AG20443 (cell line): ENCODE data around the gene CLN5.
A peak's percentile ranks its signal among the peaks of the same experiment; 100 is the strongest.
"Not testable (repeated sequence)": the region's sequence is repeated elsewhere in the genome, so short reads cannot be mapped to it uniquely, and the experiment has no call there.

Experiments used
- DNase-seq: peaks from one replicate; pipeline ENCODE4 v3.0.0; 2012; ENCODE audit warnings: low spot score, mixed read lengths

The CLN5 gene

GRCh38 chr13:76991796-76992547 lies at the start of gene CLN5:
TSS of gene CLN5 (plus strand) at chr13:76992081. CDS start at chr13:76992099, 18 bp downstream.
- DNase-seq: peak; percentile 99

GRCh38 chr13:76942363-76942762 lies 49.5 kb upstream of the CLN5 start:
- no peak for DNase-seq

GRCh38 chr13:76943646-76944045 lies 48.2 kb upstream of the CLN5 start:
- no peak for DNase-seq

DNA sequence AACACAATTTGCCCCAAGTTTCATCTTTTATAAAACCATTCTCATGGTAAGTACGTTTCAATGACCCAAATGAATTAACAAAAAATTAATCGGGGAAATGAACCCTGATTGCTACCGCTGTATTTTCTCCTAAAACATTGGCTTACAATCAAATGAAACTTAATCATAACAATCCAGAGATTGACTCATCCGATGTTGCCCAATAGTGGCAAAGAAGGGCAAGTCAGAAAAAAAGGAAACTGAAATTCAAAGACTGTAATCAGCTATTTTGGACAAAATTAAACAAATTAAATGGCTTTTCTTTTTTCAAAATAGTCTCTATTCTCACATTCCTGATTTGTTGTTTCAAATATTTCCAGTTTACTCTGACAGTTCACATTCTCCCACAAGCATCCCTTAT lies 47.4 kb upstream of the CLN5 start:
- DNase-seq: peak; percentile 61

DNA sequence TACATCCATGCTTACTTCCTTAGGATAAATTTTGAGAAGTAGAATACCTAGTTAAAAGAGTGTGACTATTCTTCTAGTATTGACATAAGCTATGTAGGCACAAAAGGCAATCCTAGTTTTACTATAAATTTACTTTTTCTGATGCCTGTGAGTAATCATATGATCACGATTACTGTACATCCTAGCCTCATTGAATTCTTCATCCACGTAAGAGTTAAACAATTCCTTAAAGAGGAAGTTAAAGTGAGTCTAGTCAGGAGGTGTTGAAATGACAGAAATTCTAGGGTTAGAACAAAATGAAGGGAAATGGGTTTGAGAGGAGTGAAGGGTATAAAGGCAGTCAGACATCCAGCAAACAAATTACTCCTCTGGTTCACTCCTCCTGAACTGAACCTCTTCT lies 43.7 kb upstream of the CLN5 start, which contains the start of gene ACOD1:
Gene ACOD1 (plus strand): TSS at position 363 of the 400 bp plus-strand sequence. CDS start 48 bp downstream, outside the sequence.
- DNase-seq: no peak

- DNase-seq: no peak
These were observed 41.8 kb upstream of the CLN5 start for GRCh38 chr13:76950101-76950500.

DNA sequence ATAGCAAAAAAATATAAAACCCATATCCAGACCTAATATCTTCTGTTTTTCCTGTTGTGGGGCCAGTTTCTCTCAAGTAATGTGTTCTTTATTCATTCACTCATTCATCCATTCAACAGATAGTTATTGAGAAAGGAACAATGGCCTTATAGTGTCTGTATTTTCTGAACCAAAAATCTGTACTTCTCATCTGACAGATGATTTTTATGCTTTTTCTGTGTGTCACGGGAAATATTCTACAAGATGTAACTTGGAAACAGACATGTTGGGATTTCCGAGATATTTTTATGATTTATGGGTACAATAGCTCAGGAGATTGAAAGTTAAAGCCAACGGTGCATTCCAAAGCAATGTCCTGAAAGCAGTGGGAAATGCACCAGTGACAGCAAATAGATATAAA lies 37.9 kb upstream of the CLN5 start:
- DNase-seq: no peak

DNA sequence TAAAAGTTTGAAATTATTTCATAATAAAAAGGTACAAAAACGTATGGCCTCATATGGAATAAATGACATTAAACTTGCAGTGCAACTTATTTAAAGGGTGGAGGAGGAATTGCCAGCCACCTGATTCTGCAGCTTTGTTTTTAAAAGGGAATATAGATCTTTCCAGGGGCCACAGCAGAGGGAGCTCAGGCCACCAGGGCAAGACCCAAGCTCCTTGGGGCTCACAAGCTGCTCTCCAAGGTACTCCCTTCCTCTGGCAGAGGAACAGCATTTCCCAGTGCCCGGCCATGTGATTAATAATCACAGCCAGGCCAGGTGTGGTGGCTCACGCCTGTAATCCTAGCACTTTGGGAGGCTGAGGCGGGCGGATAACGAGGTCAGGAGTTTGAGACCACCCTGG lies 37.3 kb upstream of the CLN5 start:
- DNase-seq: no peak

DNA sequence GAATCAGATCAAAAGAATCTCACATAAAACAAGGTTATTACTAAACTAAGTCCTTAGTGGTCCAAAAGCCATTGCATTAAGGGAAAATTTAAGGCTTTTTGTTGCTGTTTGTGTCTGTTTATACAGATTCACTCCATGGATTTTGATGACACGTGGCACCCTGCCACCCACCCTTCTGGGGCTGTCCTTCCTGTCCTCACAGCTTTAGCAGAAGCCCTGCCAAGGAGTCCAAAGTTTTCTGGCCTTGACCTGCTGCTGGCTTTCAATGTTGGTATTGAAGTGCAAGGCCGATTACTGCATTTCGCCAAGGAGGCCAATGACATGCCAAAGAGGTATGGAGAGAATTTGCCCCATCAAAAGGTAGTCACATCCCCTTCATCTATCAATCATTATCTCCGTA lies 36.7 kb upstream of the CLN5 start:
- no peak for DNase-seq

DNA sequence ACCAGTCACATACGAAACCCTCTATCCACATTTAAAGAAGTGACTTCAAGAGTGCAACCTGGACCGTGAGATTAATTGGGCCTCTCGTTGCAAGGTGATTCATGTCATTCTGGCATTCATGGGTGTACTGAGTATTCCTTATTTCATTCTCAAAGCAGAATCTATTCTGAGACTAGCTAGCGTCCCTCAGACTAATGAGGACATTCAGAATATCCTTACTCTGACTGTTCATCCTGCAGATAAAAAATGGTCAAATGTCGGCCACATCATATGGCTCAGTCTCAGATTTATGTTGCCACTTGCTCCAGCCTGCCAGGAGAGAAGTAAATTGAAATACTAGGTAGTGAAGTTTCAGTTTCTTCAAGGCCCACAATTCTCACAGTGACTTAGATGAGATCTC lies 36.2 kb upstream of the CLN5 start:
- DNase-seq: no peak

GRCh38 chr13:76958841-76959432 lies 32.9 kb upstream of the CLN5 start:
- DNase-seq: no peak

- not testable (repeated sequence) for DNase-seq
These were observed 32.1 kb upstream of the CLN5 start for GRCh38 chr13:76959734-76960133.

DNA sequence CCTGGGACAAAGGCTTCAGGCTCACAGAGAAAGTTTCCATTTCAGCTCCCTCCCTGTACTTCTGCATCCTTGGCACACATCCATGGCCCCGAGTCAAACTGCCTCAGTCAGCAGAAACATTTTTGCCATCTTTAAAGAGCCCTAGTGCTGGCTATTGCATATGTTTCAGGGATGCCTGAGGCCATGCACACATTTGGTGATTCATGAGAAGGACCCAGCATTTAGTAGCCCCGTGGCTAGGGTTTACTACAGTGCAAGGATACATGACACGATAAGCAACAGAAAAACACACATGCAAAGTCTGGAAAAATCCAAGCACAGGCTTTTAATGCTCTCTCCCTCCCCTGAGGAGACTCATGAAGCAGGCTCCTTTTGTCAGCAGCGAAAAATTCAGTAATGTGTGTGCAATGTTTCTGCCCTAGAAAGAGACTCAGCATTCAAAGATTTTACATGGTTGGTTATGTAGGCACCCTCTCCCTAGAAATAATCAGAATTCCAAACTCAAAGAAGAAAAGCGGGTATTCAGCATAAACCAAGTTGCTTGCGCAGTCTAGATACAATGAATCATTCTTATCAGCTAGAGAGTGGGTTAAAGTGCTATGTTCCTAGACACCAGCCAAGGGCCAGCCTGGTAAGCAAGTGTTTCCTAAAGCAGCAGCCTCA lies 26.0 kb upstream of the CLN5 start:
- peak; percentile 54 for DNase-seq

- DNase-seq: no peak
These were observed 24.9 kb upstream of the CLN5 start for GRCh38 chr13:76967031-76967430.

DNA sequence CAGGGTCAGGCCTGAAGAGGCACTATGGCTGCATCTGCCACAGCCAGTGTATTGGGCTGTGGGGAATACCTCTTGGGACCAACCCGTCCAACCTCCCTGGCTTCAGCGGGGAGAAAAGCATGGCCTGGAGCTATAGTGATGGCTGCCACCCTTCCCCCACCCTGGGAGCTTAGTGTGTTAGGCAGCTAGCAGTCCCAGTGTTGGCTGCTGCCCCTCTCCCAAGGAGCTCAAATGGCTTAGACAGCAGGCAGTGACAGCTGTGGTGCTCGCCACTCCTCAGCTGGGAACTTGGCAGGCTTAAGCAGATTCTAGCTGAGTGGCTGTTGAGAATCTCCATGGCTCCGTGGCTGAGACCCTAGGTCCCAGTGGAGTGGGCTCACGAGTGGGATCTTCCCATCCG lies 23.8 kb upstream of the CLN5 start:
- DNase-seq: no peak

- peak; percentile 26 for DNase-seq
These were observed 22.2 kb upstream of the CLN5 start for GRCh38 chr13:76969488-76970365.

- DNase-seq: no peak
These were observed 20.7 kb upstream of the CLN5 start for GRCh38 chr13:76971215-76971614.

DNA sequence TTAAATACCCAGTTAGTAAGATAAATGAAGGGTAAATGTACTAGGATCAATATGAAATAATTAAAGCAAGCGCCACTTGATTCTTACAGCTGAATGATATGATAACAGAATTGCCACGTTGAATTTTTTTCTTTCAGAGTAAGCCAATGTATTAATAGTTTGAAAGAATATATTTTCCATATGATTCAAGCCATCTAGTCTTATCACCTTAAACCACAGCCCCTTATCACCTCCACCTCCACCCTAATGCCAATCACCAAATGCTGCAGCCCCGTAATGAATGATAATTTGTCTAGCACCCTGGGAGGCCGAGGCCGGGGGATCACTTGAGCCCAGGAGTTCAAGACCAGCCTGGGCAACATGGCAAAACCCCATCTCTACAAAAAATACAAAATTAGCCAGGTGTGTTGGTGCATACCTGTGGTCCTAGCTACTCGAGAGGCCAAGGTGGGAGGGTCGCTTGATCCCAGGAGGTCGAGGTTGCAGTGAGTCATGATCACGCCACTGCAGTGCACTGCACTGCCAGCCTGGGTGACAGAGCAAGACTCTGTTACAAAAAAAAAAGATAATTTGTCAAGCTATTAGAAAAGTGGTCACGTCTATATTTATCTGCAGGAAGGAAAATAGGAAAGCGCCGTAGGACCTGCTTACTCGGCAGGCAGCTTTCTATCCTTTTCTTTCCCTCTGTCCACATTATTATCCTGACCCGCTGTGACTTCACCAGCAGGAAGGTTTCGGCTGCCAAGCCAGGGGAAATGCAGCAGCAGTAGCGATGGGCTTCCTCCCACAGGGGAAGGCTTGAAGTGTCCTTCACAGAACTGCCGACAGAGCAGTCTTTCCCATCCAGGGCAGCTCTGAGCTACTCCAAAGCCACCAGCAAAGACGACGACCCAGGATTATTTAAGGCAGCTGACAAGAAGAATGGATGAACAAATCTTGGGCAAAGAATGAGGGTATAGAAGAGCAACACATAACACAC lies 19.7 kb upstream of the CLN5 start:
- DNase-seq: no peak

- no peak for DNase-seq
These were observed 17.8 kb upstream of the CLN5 start for GRCh38 chr13:76973920-76974617.

GRCh38 chr13:76974618-76974975 lies 17.3 kb upstream of the CLN5 start:
- DNase-seq: no peak
